K562 (cell line): ENCODE data around the gene POU2F1. TPM values are rescaled to one million over a fixed set of nuclear protein-coding genes. Genes with fewer than 3 reads are reported as not detected.

Experiments used
- ETV6 ChIP-seq, 3 experiments: fragments of 150-350 bp in 1 of 3; sonication (generic) in 1 of 3; formaldehyde crosslinking in 1 of 3; IDR thresholded peaks; 2 replicates each; pipeline versions ENCODE4 v1.6.1 to v1.8.0; 2014 to 2022; ENCODE audit warnings: borderline replicate concordance in 2 of 3, low read depth in 2 of 3, antibody characterized with exemption in 1 of 3, low read length in 1 of 3, mild to moderate bottlenecking in 1 of 3, missing genetic modification reagents in 1 of 3
- GMEB1 ChIP-seq: fragments of 250-450 bp; sonication (Bioruptor Pico); IDR thresholded peaks from 2 replicates; pipeline ENCODE4 v1.4.0; 2020; ENCODE audit warnings: mild to moderate bottlenecking
- HCFC1 ChIP-seq: IDR thresholded peaks from 2 replicates; pipeline ENCODE4 v1.6.1; 2012; ENCODE audit warnings: low read depth, low read length, improper control_type of control experiment
- HDAC2 ChIP-seq: fragments of 450-650 bp; IDR thresholded peaks from 2 replicates; pipeline ENCODE4 v1.6.1; 2016; ENCODE audit warnings: mild to moderate bottlenecking
- HNRNPLL ChIP-seq: fragments of 200-400 bp; formaldehyde crosslinking; IDR thresholded peaks from 2 replicates; pipeline ENCODE4 v1.6.1; 2017; ENCODE audit warnings: low read length, low read depth, mild to moderate bottlenecking; ENCODE audit not compliant: poor library complexity, severe bottlenecking
- ID3 ChIP-seq, 2 experiments: fragments of 250-450 bp in 1 of 2; fragments of 450-650 bp in 1 of 2; sonication (Bioruptor Pico) in 1 of 2; IDR thresholded peaks; 2 replicates each; pipeline versions ENCODE4 v1.6.1 to v1.8.0; 2016 to 2021; ENCODE audit warnings: mild to moderate bottlenecking in 2 of 2, moderate library complexity in 2 of 2, missing compliant biosample characterization in 1 of 2, missing genetic modification characterization in 1 of 2
- MAZ ChIP-seq, 2 experiments: fragments of 450-650 bp in 1 of 2; sonication (generic) in 1 of 2; formaldehyde crosslinking; IDR thresholded peaks in 1 of 2; conservative IDR thresholded peaks in 1 of 2; 2 replicates each; pipeline versions ENCODE4 v1.4.0 to v1.5.0; 2020; ENCODE audit warnings: mild to moderate bottlenecking in 1 of 2, missing genetic modification reagents in 1 of 2
- MEF2A ChIP-seq: IDR thresholded peaks from 2 replicates; pipeline ENCODE4 v1.6.1; 2011; ENCODE audit warnings: low read depth, mild to moderate bottlenecking, low read length, moderate library complexity; ENCODE audit not compliant: control insufficient read depth
- NFIX ChIP-seq: fragments of 250-450 bp; sonication (Bioruptor Pico); IDR thresholded peaks from 2 replicates; pipeline ENCODE4 v1.4.0; 2020; ENCODE audit warnings: low read depth, mild to moderate bottlenecking, moderate library complexity
- NRF1 ChIP-seq, 2 experiments: fragments of 450-650 bp; IDR thresholded peaks in 1 of 2; conservative IDR thresholded peaks in 1 of 2; 2 replicates each; pipeline ENCODE4 v1.6.1; 2014; ENCODE audit warnings: mild to moderate bottlenecking in 2 of 2
- PKNOX1 ChIP-seq: fragments of 450-650 bp; IDR thresholded peaks from 2 replicates; pipeline ENCODE4 v1.6.1; 2016
- POLR2H ChIP-seq: IDR thresholded peaks from 2 replicates; pipeline ENCODE4 v1.6.1; 2016; ENCODE audit warnings: missing genetic modification characterization, low read depth, mild to moderate bottlenecking, control low read depth, missing compliant biosample characterization, moderate library complexity
- RBBP5 ChIP-seq: fragments of 200-600 bp; sonication (generic); IDR thresholded peaks from 2 replicates; pipeline ENCODE4 v1.6.1; 2012; ENCODE audit warnings: borderline replicate concordance, mild to moderate bottlenecking, low read length, control low read depth, inconsistent platforms; ENCODE audit not compliant: insufficient read depth, poor library complexity, severe bottlenecking
- SMARCA4 ChIP-seq: fragments of 450-650 bp; IDR thresholded peaks from 2 replicates; pipeline ENCODE4 v1.6.1; 2016
- SMC3 ChIP-seq: conservative IDR thresholded peaks from 2 replicates; pipeline ENCODE4 v1.6.1; 2011; ENCODE audit warnings: low read depth, low read length, improper control_type of control experiment; ENCODE audit not compliant: insufficient read depth
- SRSF9 ChIP-seq: fragments of 200-400 bp; formaldehyde crosslinking; IDR thresholded peaks from 2 replicates; pipeline ENCODE4 v1.6.1; 2017; ENCODE audit warnings: low read depth, low read length, borderline replicate concordance
- TAF7 ChIP-seq: fragments of 450-650 bp; IDR thresholded peaks from 2 replicates; pipeline ENCODE4 v1.6.1; 2016; ENCODE audit warnings: missing genetic modification characterization, missing compliant biosample characterization
- VEZF1 ChIP-seq: fragments of 200-800 bp; sonication (Bioruptor generic); IDR thresholded peaks from 2 replicates; pipeline ENCODE4 v1.6.1; 2017; ENCODE audit warnings: missing genetic modification characterization, missing compliant biosample characterization
- ZBTB7A ChIP-seq: IDR thresholded peaks from 2 replicates; pipeline ENCODE4 v1.6.1; 2011; ENCODE audit warnings: low read depth, mild to moderate bottlenecking, low read length, moderate library complexity, borderline replicate concordance; ENCODE audit not compliant: control insufficient read depth
- ZNF274 ChIP-seq: IDR thresholded peaks from 2 replicates; pipeline ENCODE4 v1.6.1; 2011; ENCODE audit warnings: low read depth, mild to moderate bottlenecking, low read length, moderate library complexity, borderline replicate concordance
- ZSCAN32 ChIP-seq: fragments of 450-650 bp; formaldehyde crosslinking; IDR thresholded peaks from 2 replicates; pipeline ENCODE4 v1.4.0; 2020; ENCODE audit warnings: mild to moderate bottlenecking, moderate library complexity
- polyA plus RNA-seq, 8 experiments: library from polyadenylated mRNA; depleted of rRNA in 4 of 8; stranded (reverse) in 5 of 8; unstranded in 3 of 8; fragments of >200 nt; fragmentation: Nextera tagmentation in 2 of 8; fragmentation: Illumina TruSeq in 1 of 8; extraction: Ambion mirVana in 2 of 8; extraction: Trizol in 1 of 8; gene quantifications; 2 replicates each; pipeline versions ENCODE4 v1.2.1 to v1.2.3, GENCODE V29; 2011 to 2014; ENCODE audit warnings: inconsistent platforms in 1 of 8, missing spikeins in 1 of 8
- total RNA-seq, 7 experiments: library from RNA; depleted of rRNA in 6 of 7; stranded (reverse); fragments of >200 nt in 6 of 7; fragmentation: Illumina TruSeq in 2 of 7; extraction: Trizol in 2 of 7; gene quantifications; 2 replicates each; pipeline versions ENCODE4 v1.2.1 to v1.2.3, GENCODE V29; 2011 to 2021; ENCODE audit warnings: low replicate concordance in 1 of 7

The POU2F1 gene
- total and polyA plus RNA-seq, 9 of the 15 experiments (the other 6 are each of a cell fraction or from before 2014, with no cell fraction given), result 2.6 to 22.3 (median 8.8) TPM

GRCh38 chr1:167220537-167221125 lies at the start of gene POU2F1 (continued):
- TF ChIP-seq HNRNPLL, result no peak
- peak; percentile 65 for TF ChIP-seq PKNOX1
- 0 out of 2 replicates have a peak, but pooled peaks have one; percentile 38 for TF ChIP-seq ZSCAN32 (CRISPR knock-in tag)
- TF ChIP-seq NFIX (CRISPR knock-in tag), result no peak
- TF ChIP-seq SMARCA4, result 0 out of 2 replicates have a peak, but pooled peaks have one; percentile 12
- peak; percentile 57 for TF ChIP-seq HCFC1
- TF ChIP-seq ZNF274, result no peak
- peak; percentile 100 for TF ChIP-seq NRF1 (conservative IDR thresholded peaks at IDR 0.05 in 1 of 2, IDR thresholded peaks at IDR 0.05 in 1 of 2)
- TF ChIP-seq ID3 (CRISPR knock-in tag; IDR thresholded peaks at IDR 0.05), result no peak
- no peak for TF ChIP-seq ID3 (tag; IDR thresholded peaks at IDR 0.05)
- TF ChIP-seq RBBP5, result peak; percentile 13
- TF ChIP-seq MEF2A, result 0 out of 2 replicates have a peak, but pooled peaks have one; percentile 5
- 0 out of 2 replicates have a peak, but pooled peaks have one; percentile 16 for TF ChIP-seq HDAC2
- peak; percentile 47 for TF ChIP-seq SMC3
- peak; percentile 98 to 100 for TF ChIP-seq MAZ (CRISPR knock-in tag; conservative IDR thresholded peaks at IDR 0.05 in 1 of 2, IDR thresholded peaks at IDR 0.05 in 1 of 2)
- peak; percentile 57; the same call in 1 of the 2 replicates for TF ChIP-seq POLR2H (tag)
- peak; percentile 69; the same call in 1 of the 2 replicates for TF ChIP-seq TAF7 (tag)
- TF ChIP-seq ETV6 (IDR thresholded peaks at IDR 0.05; ENCODE audit: borderline replicate concordance in 1 of 2, low read depth in 2 of 2, low read length in 1 of 2), result 0 out of 4 replicates have a peak, but pooled peaks of 1 of the 2 experiments have one; percentile 12
- no peak for TF ChIP-seq ETV6 (CRISPR knock-in tag; IDR thresholded peaks at IDR 0.05; ENCODE audit: borderline replicate concordance)
- TF ChIP-seq GMEB1, result peak; percentile 7; the same call in 1 of the 2 replicates
- TF ChIP-seq ZBTB7A, result peak; percentile 61
- peak; percentile 99 for TF ChIP-seq VEZF1 (CRISPR knock-in tag)
- TF ChIP-seq SRSF9, result no peak
